ENCODE results near the gene CTU2. TPM values are rescaled to one million over a fixed set of nuclear protein-coding genes. Genes with fewer than 3 reads are reported as not detected.
A peak's percentile ranks its signal among the peaks of the same experiment; 100 is the strongest.

The CTU2 gene
- total and polyA plus RNA-seq, 8 donors = 1.8 to 53.3 (median 14.8) TPM

- H3K4me3 ChIP-seq = no peak overlapping the region
- intact Hi-C loops (cut with DNase I; ENCODE audit: low total_unique reads) = no loop called here
- TF ChIP-seq POLR2A (IDR thresholded peaks at IDR 0.05) = no peak
- no peak for TF ChIP-seq EP300 (IDR thresholded peaks at IDR 0.05)
- TF ChIP-seq CTCF (IDR thresholded peaks at IDR 0.05) = no peak
- no peak for TF ChIP-seq POLR2AphosphoS5 (IDR thresholded peaks at IDR 0.05)
- no peaks in the 10 kb centered on the region for H3K27me3 ChIP-seq
- H3K9me3 ChIP-seq = no peaks in the 10 kb centered on the region
- 77 to 93% (median 82%) methylated on average over 7 to 10 of the region's 10 CpGs for WGBS, 5 donors
- no peak for DNase-seq
- H3K36me3 ChIP-seq = peaks cover 0 to 22% (median 2%) of the 10 kb centered on the region in 4 donors
- H3K4me1 ChIP-seq = peaks cover 56 to 98% (median 85%) of the 10 kb centered on the region in 4 donors
- H3K27ac ChIP-seq = peak overlapping the region in 3 of 5 donors; percentile 22 to 84 (median 41)
These were observed 56.6 kb downstream of the CTU2 start for GRCh38 chr16:88762941-88763340.

- intact Hi-C loops (cut with DNase I; ENCODE audit: low total_unique reads) = no loop called here
These were observed 57.3 kb downstream of the CTU2 start for GRCh38 chr16:88763502-88764053.

GRCh38 chr16:88764080-88764479, 57.8 kb downstream of the CTU2 start:
- no peak for TF ChIP-seq EP300 (IDR thresholded peaks at IDR 0.05)
- no peak for TF ChIP-seq POLR2AphosphoS5 (IDR thresholded peaks at IDR 0.05)
- no peak for TF ChIP-seq CTCF (IDR thresholded peaks at IDR 0.05)
- TF ChIP-seq POLR2A (IDR thresholded peaks at IDR 0.05) = no peak
- Histone ChIP-seq H3K27me3 (no peaks in the 10 kb centered on the region), H3K36me3 (peaks cover 0 to 22% (median 2%) of the 10 kb centered on the region in 4 donors), H3K4me1 (peaks cover 66 to 99% (median 90%) of the 10 kb centered on the region in 4 donors), H3K9me3 (no peaks in the 10 kb centered on the region), H3K27ac (peak overlapping the region in 3 of 5 donors; percentile 22 to 84 (median 41)), H3K4me3 (no peak overlapping the region)
- intact Hi-C loops (cut with DNase I; ENCODE audit: low total_unique reads) = no loop called here
- WGBS, 5 donors = 91 to 96% (median 95%) methylated on average over 18 to 19 of the region's 19 CpGs
- no peak for DNase-seq

More at GRCh38 chr16:88763502-88764053, 57.3 kb downstream of the CTU2 start:
- H3K27me3 ChIP-seq = no peaks in the 10 kb centered on the region
- DNase-seq = peak; percentile 42 to 55
- H3K36me3 ChIP-seq = peaks cover 0 to 22% (median 2%) of the 10 kb centered on the region in 4 donors
- H3K4me3 ChIP-seq = no peak overlapping the region
- peak overlapping the region in 3 of 5 donors; percentile 22 to 84 (median 41) for H3K27ac ChIP-seq
- 38 to 64% (median 55%) methylated on average over 14 of the region's 14 CpGs for WGBS, 5 donors
- TF ChIP-seq POLR2A (IDR thresholded peaks at IDR 0.05) = no peak
- TF ChIP-seq CTCF (IDR thresholded peaks at IDR 0.05) = no peak
- no peak for TF ChIP-seq POLR2AphosphoS5 (IDR thresholded peaks at IDR 0.05)
- TF ChIP-seq EP300 (IDR thresholded peaks at IDR 0.05) = no peak
- peaks cover 63 to 98% (median 88%) of the 10 kb centered on the region in 4 donors for H3K4me1 ChIP-seq
- H3K9me3 ChIP-seq = no peaks in the 10 kb centered on the region

GRCh38 chr16:88764913-88765349, 58.6 kb downstream of the CTU2 start:
- Histone ChIP-seq H3K4me1 (peaks cover 70 to 99% (median 90%) of the 10 kb centered on the region in 4 donors), H3K9me3 (no peaks in the 10 kb centered on the region), H3K27ac (peak overlapping the region in 2 of 5 donors; percentile 14 to 96), H3K36me3 (peaks cover 0 to 22% (median 2%) of the 10 kb centered on the region in 4 donors), H3K4me3 (no peak overlapping the region), H3K27me3 (no peaks in the 10 kb centered on the region)
- 45 to 68% (median 49%) methylated on average over 5 to 9 of the region's 9 CpGs for WGBS, 5 donors
- peak in 1 of 2 donors; percentile 80 for DNase-seq
- intact Hi-C loops (cut with DNase I; ENCODE audit: low total_unique reads) = no loop called here
- TF ChIP-seq POLR2AphosphoS5 (IDR thresholded peaks at IDR 0.05) (no peak), EP300 (IDR thresholded peaks at IDR 0.05) (no peak), CTCF (IDR thresholded peaks at IDR 0.05) (no peak), POLR2A (IDR thresholded peaks at IDR 0.05) (no peak)

Other genes starting within 250 kb of the CTU2 start
- 100 to 1,000 TPM in 1 of 5 donors, 10 to 100 TPM in 4; 15.5 to 312 (median 23.9) TPM for gene ZC3H18, start 136.1 kb upstream of the CTU2 start, total RNA-seq
- gene ZC3H18, start 136.1 kb upstream of the CTU2 start, polyA plus RNA-seq = 10 to 100 TPM; 16.1 to 20.2 (median 16.7) TPM
- under 1 TPM in 1 of 5 donors, not detected in 4; 0.87 TPM for gene IL17C, start 67.9 kb upstream of the CTU2 start, total RNA-seq
- 1 to 10 TPM in 1 of 3 donors, not detected in 2; 1.2 TPM for gene IL17C, start 67.9 kb upstream of the CTU2 start, polyA plus RNA-seq
- 100 to 1,000 TPM in 3 of 5 donors, 10 to 100 TPM in 2; 21.0 to 480 (median 175) TPM for gene CYBA, start 55.5 kb upstream of the CTU2 start, total RNA-seq
- gene CYBA, start 55.5 kb upstream of the CTU2 start, polyA plus RNA-seq = 100 to 1,000 TPM in 2 of 3 donors, 10 to 100 TPM in 1; 57.1 to 165 (median 159) TPM
- 100 to 1,000 TPM in 1 of 5 donors, 10 to 100 TPM in 3, 1 to 10 TPM in 1; 7.1 to 302 (median 32.6) TPM for gene MVD, start 43.4 kb upstream of the CTU2 start, total RNA-seq
- gene MVD, start 43.4 kb upstream of the CTU2 start, polyA plus RNA-seq = 10 to 100 TPM; 56.8 to 73.7 (median 58.8) TPM
- gene SNAI3, start 20.0 kb upstream of the CTU2 start, total RNA-seq = 1 to 10 TPM in 1 of 5 donors, under 1 TPM in 1, not detected in 3; 0.55 to 2.6 TPM
- 1 to 10 TPM; 1.0 to 4.2 (median 1.5) TPM for gene SNAI3, start 20.0 kb upstream of the CTU2 start, polyA plus RNA-seq
- gene RNF166, start 95 bp upstream of the CTU2 start, total RNA-seq = 10 to 100 TPM in 4 of 5 donors, 1 to 10 TPM in 1; 8.8 to 31.9 (median 14.6) TPM
- 10 to 100 TPM; 11.5 to 20.6 (median 13.1) TPM for gene RNF166, start 95 bp upstream of the CTU2 start, polyA plus RNA-seq
- gene PIEZO1, start 78.7 kb downstream of the CTU2 start, total RNA-seq = 100 to 1,000 TPM in 4 of 5 donors, 10 to 100 TPM in 1; 81.7 to 171 (median 128) TPM
- gene PIEZO1, start 78.7 kb downstream of the CTU2 start, polyA plus RNA-seq = 100 to 1,000 TPM in 1 of 3 donors, 10 to 100 TPM in 2; 43.7 to 153 (median 49.1) TPM
- gene CDT1, start 97.3 kb downstream of the CTU2 start, total RNA-seq = 100 to 1,000 TPM in 1 of 5 donors, 10 to 100 TPM in 1, 1 to 10 TPM in 3; 1.5 to 147 (median 8.7) TPM
- gene CDT1, start 97.3 kb downstream of the CTU2 start, polyA plus RNA-seq = 1 to 10 TPM; 3.2 to 5.2 (median 4.1) TPM
- gene APRT, start 105.4 kb downstream of the CTU2 start, total RNA-seq = 100 to 1,000 TPM in 2 of 5 donors, 10 to 100 TPM in 3; 18.1 to 340 (median 85.3) TPM
- 100 to 1,000 TPM; 224 to 250 (median 241) TPM for gene APRT, start 105.4 kb downstream of the CTU2 start, polyA plus RNA-seq
- gene GALNS, start 150.4 kb downstream of the CTU2 start, total RNA-seq = 100 to 1,000 TPM in 1 of 5 donors, 10 to 100 TPM in 4; 16.2 to 110 (median 51.9) TPM
- 10 to 100 TPM in 2 of 3 donors, 1 to 10 TPM in 1; 8.6 to 16.6 (median 11.5) TPM for gene GALNS, start 150.4 kb downstream of the CTU2 start, polyA plus RNA-seq
- 10 to 100 TPM in 3 of 5 donors, 1 to 10 TPM in 2; 2.9 to 31.4 (median 25.2) TPM for gene TRAPPC2L, start 150.6 kb downstream of the CTU2 start, total RNA-seq
- 100 to 1,000 TPM in 1 of 3 donors, 10 to 100 TPM in 2; 57.6 to 107 (median 91.4) TPM for gene TRAPPC2L, start 150.6 kb downstream of the CTU2 start, polyA plus RNA-seq
- not detected for gene PABPN1L, start 160.2 kb downstream of the CTU2 start, total RNA-seq
- gene PABPN1L, start 160.2 kb downstream of the CTU2 start, polyA plus RNA-seq = under 1 TPM in 1 of 3 donors, not detected in 2; 0.15 TPM

Data from stomach (tissue), 9 donors.